Stimulated activated CD4-positive, alpha-beta T cell treated with anti-CD3 and anti-CD28 coated beads, Interleukin-15, amount 100 ng/mL, for 24 hours (primary cell): ENCODE data around the gene DNPH1.

Experiments used
- DNase-seq: peaks from one replicate; pipeline ENCODE4 v3.0.0-alpha.2; 2020

DNPH1 gene

GRCh38 chr6:43211955-43212354 lies 17.3 kb downstream of the DNPH1 start:
- DNase-seq: no peak

GRCh38 chr6:43207286-43207685 lies 22.0 kb downstream of the DNPH1 start:
- no peak for DNase-seq

DNA sequence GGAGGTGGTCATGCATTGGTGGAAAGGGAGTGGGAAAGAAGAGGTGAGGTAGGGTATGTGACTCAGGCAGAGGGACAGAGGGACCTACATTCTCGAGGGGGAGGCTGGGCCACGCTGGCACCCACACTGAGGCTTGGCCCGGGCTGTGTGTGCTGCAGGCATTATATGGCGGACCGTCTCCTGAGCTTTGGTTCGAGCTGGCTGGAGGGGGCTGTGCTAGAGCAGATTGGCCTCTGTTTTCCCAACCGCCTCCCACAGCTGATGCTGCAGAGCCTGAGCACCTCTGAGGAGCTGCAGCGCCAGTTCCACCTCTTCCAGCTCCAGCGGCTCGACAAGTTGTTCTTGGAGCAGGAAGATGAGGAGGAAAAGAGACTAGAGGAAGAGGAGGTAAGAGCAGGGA lies 23.4 kb downstream of the DNPH1 start:
- DNase-seq: no peak

- DNase-seq: no peak
Measured at GRCh38 chr6:43204271-43205105, 24.8 kb downstream of the DNPH1 start.

DNA sequence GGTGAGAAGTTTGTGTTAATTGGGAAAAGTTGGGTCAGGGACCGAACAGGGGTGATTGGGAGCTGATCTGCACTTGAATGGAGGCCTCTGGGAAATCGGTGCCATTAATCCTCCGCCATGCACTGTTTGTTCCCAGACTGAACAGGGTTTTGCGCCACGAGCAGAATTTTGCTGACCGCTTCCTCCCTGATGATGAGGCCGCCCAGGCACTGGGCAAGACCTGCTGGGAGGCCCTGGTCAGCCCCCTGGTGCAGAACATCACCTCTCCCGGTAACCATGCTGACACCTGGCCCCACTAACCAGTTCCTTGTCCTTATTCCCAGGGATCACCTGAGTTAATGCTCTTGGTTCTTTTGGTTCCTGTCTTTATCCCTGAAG lies 25.6 kb downstream of the DNPH1 start:
- no peak for DNase-seq

DNA sequence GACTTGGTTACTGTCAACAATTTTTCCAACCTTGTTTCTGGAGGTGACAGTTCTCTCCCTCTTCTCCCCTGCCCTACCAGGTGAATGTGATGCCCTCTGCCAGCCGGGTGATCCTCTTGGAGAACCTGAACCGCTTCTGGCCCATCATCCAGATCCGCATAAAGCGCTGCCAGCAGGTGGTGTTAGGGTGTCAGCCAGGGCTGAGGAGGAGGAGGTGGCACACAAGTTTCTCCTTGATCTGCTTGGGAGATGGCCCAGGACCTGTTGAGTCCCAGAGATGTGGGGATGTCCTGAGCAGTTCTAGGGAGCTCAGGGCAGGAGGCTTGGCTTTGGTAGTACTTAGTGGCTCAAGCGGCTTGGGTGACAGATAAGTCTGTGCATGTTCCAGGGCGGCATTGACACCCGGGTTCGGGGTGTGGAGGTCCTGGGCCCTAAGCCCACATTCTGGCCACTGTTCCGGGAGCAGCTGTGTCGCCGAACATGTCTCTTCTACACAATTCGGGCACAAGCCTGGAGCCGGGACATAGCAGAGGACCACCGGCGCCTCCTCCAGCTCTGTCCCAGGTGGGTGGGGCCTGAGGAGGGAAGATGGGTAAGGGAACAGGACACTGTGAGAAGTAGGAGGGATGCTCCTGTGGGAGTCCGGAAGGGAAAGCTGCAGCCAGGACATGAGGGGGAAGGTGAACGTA lies 26.1 kb downstream of the DNPH1 start:
- no peak for DNase-seq

GRCh38 chr6:43202451-43202850 lies 26.8 kb downstream of the DNPH1 start:
- no peak for DNase-seq

- DNase-seq: no peak
Measured at GRCh38 chr6:43200541-43200940, 28.7 kb downstream of the DNPH1 start.

- DNase-seq: no peak
Measured at GRCh38 chr6:43199912-43200311, 29.4 kb downstream of the DNPH1 start.

DNA sequence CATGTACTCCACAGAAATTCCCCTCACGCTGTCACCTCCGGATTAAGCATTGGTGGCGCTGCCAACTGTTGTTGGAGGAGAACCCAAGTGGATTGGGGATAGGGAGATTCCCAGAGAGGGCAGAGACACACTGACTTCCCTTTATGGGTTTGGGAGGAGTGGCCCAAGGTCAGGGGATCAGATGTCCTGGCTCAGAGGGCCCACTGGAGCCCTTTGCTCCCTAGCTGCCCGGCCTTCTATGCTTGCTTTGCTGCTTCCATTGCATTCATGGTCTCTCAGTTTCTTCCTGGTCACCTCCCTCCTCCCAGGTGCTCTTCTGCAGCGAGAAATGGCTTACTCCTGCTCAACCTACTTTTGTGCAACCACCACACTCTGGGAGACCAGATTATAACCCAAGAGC lies 32.9 kb downstream of the DNPH1 start:
- no peak for DNase-seq

- no peak for DNase-seq
Measured at GRCh38 chr6:43193929-43194328, 35.4 kb downstream of the DNPH1 start.

GRCh38 chr6:43192911-43193310 lies 36.4 kb downstream of the DNPH1 start:
- DNase-seq: no peak

- DNase-seq: no peak
Measured at GRCh38 chr6:43189776-43190304, 39.4 kb downstream of the DNPH1 start.

DNA sequence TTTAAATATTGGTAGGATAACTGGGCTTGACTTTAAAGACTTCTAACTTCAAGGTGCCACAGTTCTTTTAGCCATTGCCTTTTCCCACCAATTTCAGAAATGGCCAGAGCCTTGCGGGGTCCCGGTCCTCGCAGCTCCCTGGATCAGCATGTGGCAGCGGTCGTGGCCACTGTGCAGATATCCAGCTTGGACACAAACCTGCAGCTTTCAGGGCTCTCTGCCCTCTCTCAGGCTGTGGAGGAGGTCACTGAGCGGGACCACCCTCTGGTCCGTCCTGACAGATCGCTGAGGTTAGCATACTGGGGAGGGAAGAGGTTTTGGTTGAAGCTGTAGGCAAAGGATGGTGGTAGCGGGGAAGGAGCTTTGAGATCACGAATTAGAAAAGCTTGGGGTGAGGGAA lies 40.9 kb downstream of the DNPH1 start:
- no peak for DNase-seq

DNA sequence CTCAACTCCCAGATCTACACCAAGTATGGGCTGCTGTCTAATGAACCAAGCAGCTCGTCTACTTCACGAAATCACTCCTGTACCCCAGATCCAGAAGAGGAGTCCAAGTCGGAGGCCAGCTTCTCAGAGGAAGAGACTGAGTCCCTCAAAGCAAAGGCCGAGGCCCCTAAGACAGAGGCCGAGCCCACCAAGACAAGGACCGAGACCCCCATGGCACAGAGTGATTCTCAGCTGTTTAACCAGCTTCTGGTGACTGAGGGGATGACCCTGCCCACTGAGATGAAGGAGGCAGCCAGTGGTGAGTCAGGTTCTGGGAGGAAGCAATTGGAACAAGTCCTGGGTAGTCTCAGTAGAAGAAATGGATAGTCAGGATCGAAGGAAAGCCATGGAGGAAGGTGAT lies 41.5 kb downstream of the DNPH1 start:
- DNase-seq: no peak

- no peak for DNase-seq
Measured at GRCh38 chr6:43186706-43187105, 42.6 kb downstream of the DNPH1 start.

- DNase-seq: no peak
Measured at GRCh38 chr6:43186019-43186418, 43.3 kb downstream of the DNPH1 start.

- no peak for DNase-seq
Measured at GRCh38 chr6:43185391-43185985, 43.8 kb downstream of the DNPH1 start.

DNA sequence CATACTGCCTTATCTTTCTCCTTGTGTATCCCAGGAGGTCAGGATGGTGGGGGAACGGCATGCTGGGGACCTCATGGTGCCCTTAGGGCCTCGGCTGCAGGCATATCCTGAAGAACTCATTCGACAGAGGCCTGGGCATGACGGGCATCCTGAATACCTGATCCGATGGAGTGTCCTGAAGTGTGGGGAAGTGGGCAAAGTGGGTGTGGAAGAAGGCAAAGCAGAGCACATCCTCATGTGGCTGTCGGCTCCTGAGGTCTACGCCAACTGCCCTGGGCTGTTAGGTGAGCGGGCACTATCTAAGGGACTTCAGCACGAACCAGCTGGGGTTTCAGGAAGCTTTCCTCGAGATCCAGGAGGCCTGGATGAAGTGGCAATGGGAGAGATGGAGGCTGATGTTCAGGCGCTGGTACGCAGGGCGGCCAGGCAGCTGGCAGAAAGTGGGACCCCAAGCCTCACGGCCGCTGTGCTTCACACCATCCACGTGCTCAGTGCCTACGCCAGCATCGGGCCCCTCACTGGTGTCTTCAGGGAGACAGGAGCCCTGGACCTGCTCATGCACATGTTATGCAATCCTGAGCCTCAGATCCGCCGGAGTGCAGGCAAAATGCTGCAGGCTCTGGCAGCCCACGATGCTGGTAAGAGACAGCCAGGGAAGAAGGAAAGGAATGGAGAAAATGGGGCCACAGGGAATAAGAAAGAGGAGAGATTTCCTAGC lies 44.9 kb downstream of the DNPH1 start:
- DNase-seq: no peak

DNA sequence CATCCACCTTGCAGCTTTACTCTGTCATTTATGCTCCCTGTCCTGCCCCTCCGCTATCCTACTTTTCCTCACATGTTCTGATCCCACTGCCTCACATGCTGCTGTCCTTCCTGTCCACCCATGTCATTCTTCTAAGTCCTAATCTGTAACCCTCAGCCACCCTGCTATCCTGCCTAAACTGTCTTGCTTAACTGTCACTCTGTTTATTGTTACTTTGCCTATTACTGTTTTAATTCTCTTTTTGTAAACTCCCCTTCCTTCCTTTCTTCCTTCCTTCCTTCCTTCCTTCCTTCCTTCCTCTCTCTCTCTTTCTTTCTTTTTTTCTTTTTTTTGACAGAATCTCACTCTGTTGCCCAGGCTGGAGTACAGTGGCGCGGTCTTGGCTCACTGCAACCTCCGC lies 45.8 kb downstream of the DNPH1 start:
- DNase-seq: no peak

- DNase-seq: peak; percentile 91
Measured at GRCh38 chr6:43181942-43182860, 47.1 kb downstream of the DNPH1 start, which contains the start of gene CUL9. Gene CUL9, plus strand, starts transcription at chr6:43182196. Its CDS starts 2,115 bp downstream, at chr6:43184311.

GRCh38 chr6:43181621-43181941 lies 47.7 kb downstream of the DNPH1 start:
- DNase-seq: no peak
